Panc1 (cell line): ENCODE data around the gene BCR. TPM values are rescaled to one million over a fixed set of nuclear protein-coding genes. Genes with fewer than 3 reads are reported as not detected.

Experiments
- ATAC-seq: fragments of 200-7000 bp; cut with Tn5 transposase; 2 replicates; pipeline ENCODE4 v1.9.1; 2020; ENCODE audit warnings: mild to moderate bottlenecking, moderate library complexity
- BruUV-seq: library from RNA; stranded (reverse); fragments of 400-500 nt; replicated peaks from 2 replicates; lab custom pipeline; 2021; lab: Mats Ljungman, UMichigan
- CTCF ChIA-PET: fragments of 300-600 bp; sonication (Branson Sonifier 250); formaldehyde crosslinking; loops from one replicate; lab custom pipeline; 2022; ENCODE audit warnings: antibody characterized with exemption; lab: Charles Lee
- POLR2A ChIA-PET: fragments of 300-600 bp; sonication (Branson Sonifier 250); formaldehyde crosslinking; loops from one replicate; lab custom pipeline; 2022; ENCODE audit warnings: antibody characterized with exemption; lab: Charles Lee
- DNase-seq: peaks from one replicate; pipeline ENCODE4 v3.0.0-alpha.2; 2010; ENCODE audit warnings: low read depth, low spot score
- H3K27ac ChIP-seq: 2 replicates; pipeline ENCODE4 v1.5.1; 2011; ENCODE audit warnings: mild to moderate bottlenecking, low read length, inconsistent platforms
- H3K27me3 ChIP-seq: fragments of 200-500 bp; sonication (Bioruptor generic); 2 replicates; pipeline ENCODE4 v1.6.0; 2014; ENCODE audit warnings: low read length, inconsistent platforms; ENCODE audit not compliant: control insufficient read depth, insufficient read depth
- H3K36me3 ChIP-seq: fragments of 200-500 bp; sonication (Bioruptor generic); 2 replicates; pipeline ENCODE4 v1.5.1; 2014; ENCODE audit warnings: inconsistent platforms, mild to moderate bottlenecking, low read length, moderate library complexity; ENCODE audit not compliant: control insufficient read depth, insufficient read depth
- H3K4me1 ChIP-seq: 2 replicates; pipeline ENCODE4 v1.5.1; 2011; ENCODE audit warnings: inconsistent platforms, mild to moderate bottlenecking, low read length, moderate library complexity; ENCODE audit not compliant: control insufficient read depth, insufficient read depth
- H3K4me3 ChIP-seq, 2 experiments: 2 replicates each; pipeline ENCODE4 v1.5.1; 2011 to 2012; ENCODE audit warnings: low read depth in 2 of 2, low read length in 2 of 2, mild to moderate bottlenecking in 2 of 2, inconsistent platforms in 1 of 2, moderate library complexity in 1 of 2
- H3K9me3 ChIP-seq: fragments of 200-500 bp; sonication (Bioruptor generic); 2 replicates; pipeline ENCODE4 v1.5.1; 2014; ENCODE audit warnings: low read depth, mild to moderate bottlenecking, inconsistent platforms, low read length, moderate library complexity; ENCODE audit not compliant: control insufficient read depth, insufficient read depth
- CTCF ChIP-seq: fragments of 450-650 bp; IDR thresholded peaks from 2 replicates; pipeline ENCODE4 v1.5.1; 2017; ENCODE audit warnings: mild to moderate bottlenecking
- POLR2AphosphoS5 ChIP-seq: IDR thresholded peaks from 2 replicates; pipeline ENCODE4 v1.6.1; 2012; ENCODE audit warnings: mild to moderate bottlenecking, low read depth, low read length, moderate library complexity
- SIN3A ChIP-seq: IDR thresholded peaks from 2 replicates; pipeline ENCODE4 v1.6.1; 2012; ENCODE audit warnings: low read depth, mild to moderate bottlenecking, low read length, moderate library complexity, borderline replicate concordance; ENCODE audit not compliant: insufficient read depth
- TCF7L2 ChIP-seq: IDR thresholded peaks from 2 replicates; pipeline ENCODE4 v1.6.1; 2011; ENCODE audit warnings: mild to moderate bottlenecking, low read depth, low read length, inconsistent platforms
- in situ Hi-C: cut with HindIII; loops from 2 replicates; pipeline ENCODE4 v1.10.0; 2016; ENCODE audit warnings: low sequenced_read_pairs, low pct_unique_long_range_greater_than_20kb
- intact Hi-C: fragments of 100-400 bp; cut with micrococcal nuclease; formaldehyde crosslinking; loops from one replicate; pipeline ENCODE4 v1.10.0; 2022; ENCODE audit not compliant: unreplicated experiment
- total RNA-seq: library from RNA; stranded (reverse); gene quantifications from one replicate; pipeline ENCODE4 v1.2.1, GENCODE V29; 2021; ENCODE audit not compliant: unreplicated experiment
- TF ChIP-seq, protein P1 (sequence below), 2 experiments: IDR thresholded peaks; 2 replicates each; pipeline ENCODE4 v1.6.1; 2011 to 2012; ENCODE audit warnings: low read depth in 2 of 2, control low read depth in 1 of 2, low read length in 1 of 2, mild to moderate bottlenecking in 1 of 2, moderate library complexity in 1 of 2; ENCODE audit not compliant: insufficient read depth in 1 of 2

Gene BCR
- total RNA-seq, 1 experiment from 2014 or later: 32.1 TPM

DNA sequence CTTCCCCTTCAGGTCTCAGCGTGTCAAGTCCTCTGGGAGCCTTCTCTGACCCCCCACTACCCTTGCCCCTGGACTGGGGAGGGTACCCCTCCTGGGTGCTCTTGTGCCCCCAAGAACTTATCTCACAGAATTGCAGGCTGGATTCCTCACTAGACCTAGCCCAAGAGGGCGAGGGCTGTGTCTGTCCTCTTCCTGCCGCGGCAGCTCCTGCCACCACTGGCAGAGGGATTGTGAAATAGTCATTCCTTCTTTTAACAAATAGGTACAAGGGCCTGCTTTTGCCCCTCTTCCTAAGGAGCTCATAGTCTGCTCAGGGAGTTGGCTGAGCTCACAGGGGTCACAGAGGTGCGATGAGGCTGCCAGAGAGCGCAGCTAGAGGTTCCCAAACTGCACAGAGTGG is 29.5 kb upstream of the BCR start:
- TF ChIP-seq, protein P1, sequence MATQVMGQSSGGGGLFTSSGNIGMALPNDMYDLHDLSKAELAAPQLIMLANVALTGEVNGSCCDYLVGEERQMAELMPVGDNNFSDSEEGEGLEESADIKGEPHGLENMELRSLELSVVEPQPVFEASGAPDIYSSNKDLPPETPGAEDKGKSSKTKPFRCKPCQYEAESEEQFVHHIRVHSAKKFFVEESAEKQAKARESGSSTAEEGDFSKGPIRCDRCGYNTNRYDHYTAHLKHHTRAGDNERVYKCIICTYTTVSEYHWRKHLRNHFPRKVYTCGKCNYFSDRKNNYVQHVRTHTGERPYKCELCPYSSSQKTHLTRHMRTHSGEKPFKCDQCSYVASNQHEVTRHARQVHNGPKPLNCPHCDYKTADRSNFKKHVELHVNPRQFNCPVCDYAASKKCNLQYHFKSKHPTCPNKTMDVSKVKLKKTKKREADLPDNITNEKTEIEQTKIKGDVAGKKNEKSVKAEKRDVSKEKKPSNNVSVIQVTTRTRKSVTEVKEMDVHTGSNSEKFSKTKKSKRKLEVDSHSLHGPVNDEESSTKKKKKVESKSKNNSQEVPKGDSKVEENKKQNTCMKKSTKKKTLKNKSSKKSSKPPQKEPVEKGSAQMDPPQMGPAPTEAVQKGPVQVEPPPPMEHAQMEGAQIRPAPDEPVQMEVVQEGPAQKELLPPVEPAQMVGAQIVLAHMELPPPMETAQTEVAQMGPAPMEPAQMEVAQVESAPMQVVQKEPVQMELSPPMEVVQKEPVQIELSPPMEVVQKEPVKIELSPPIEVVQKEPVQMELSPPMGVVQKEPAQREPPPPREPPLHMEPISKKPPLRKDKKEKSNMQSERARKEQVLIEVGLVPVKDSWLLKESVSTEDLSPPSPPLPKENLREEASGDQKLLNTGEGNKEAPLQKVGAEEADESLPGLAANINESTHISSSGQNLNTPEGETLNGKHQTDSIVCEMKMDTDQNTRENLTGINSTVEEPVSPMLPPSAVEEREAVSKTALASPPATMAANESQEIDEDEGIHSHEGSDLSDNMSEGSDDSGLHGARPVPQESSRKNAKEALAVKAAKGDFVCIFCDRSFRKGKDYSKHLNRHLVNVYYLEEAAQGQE (IDR thresholded peaks at IDR 0.05; ENCODE audit: insufficient read depth in 1 of 2, low read depth in 2 of 2, low read length in 1 of 2): no peak
- TF ChIP-seq TCF7L2: no peak
- no peak for TF ChIP-seq POLR2AphosphoS5
- no peak for TF ChIP-seq CTCF
- no peak for TF ChIP-seq SIN3A
- no TSS peak for BruUV-seq
- Histone ChIP-seq H3K27me3 (no peaks in the 10 kb centered on the region), H3K4me1 (peaks cover under 1% of the 10 kb centered on the region; the same call in 1 of the 2 replicates), H3K36me3 (no peaks in the 10 kb centered on the region), H3K9me3 (no peaks in the 10 kb centered on the region), H3K4me3 (no peak overlapping the region), H3K27ac (no peak overlapping the region)
- DNase-seq (no peak), ATAC-seq (no peak)
- intact Hi-C loops (no loop called here), in situ Hi-C loops (no loop called here)
- POLR2A ChIA-PET: no interaction called here
- CTCF ChIA-PET: no interaction called here

- intact Hi-C loops: no loop called here
- ChIA-PET CTCF (no interaction called here), POLR2A (no interaction called here)
- Histone ChIP-seq H3K27ac (no peak overlapping the region), H3K4me1 (no peaks in the 10 kb centered on the region), H3K4me3 (no peak overlapping the region), H3K9me3 (no peaks in the 10 kb centered on the region), H3K27me3 (no peaks in the 10 kb centered on the region), H3K36me3 (no peaks in the 10 kb centered on the region)
- ATAC-seq: no peak
- BruUV-seq: no TSS peak
- TF ChIP-seq TCF7L2: no peak
- TF ChIP-seq, protein P1 (IDR thresholded peaks at IDR 0.05; ENCODE audit: insufficient read depth in 1 of 2, low read depth in 2 of 2, low read length in 1 of 2): no peak
- no peak for TF ChIP-seq CTCF
- no peak for TF ChIP-seq POLR2AphosphoS5
- TF ChIP-seq SIN3A: no peak
- no peak for DNase-seq
- in situ Hi-C loops: no loop called here
Observed at GRCh38 chr22:23151827-23152226, 28.5 kb upstream of the BCR start.
